SU-DHL-6 (cell line): ENCODE data around the gene SLC16A3.

Experiments
- H2AFZ ChIP-seq: fragments of 200-600 bp; sonication (generic); 2 replicates; pipeline ENCODE4 v1.6.1; 2014; ENCODE audit warnings: low read depth, mild to moderate bottlenecking, moderate library complexity, mixed read lengths, antibody characterized with exemption, low read length; ENCODE audit not compliant: severe bottlenecking
- H3F3A ChIP-seq: fragments of 200-600 bp; shearing (Covaris generic); 2 replicates; pipeline ENCODE4 v1.6.0; 2016; ENCODE audit warnings: antibody characterized with exemption, mild to moderate bottlenecking; ENCODE audit not compliant: insufficient read depth
- H3K27ac ChIP-seq: fragments of 200-600 bp; sonication (generic); 2 replicates; pipeline ENCODE4 v1.5.1; 2016; ENCODE audit warnings: low read depth, mild to moderate bottlenecking, low read length, moderate library complexity, mixed read lengths
- H3K27me3 ChIP-seq: fragments of 200-600 bp; sonication (generic), shearing (Covaris generic); 2 replicates; pipeline ENCODE4 v1.6.0; 2014; ENCODE audit warnings: mild to moderate bottlenecking, low read length
- H3K36me3 ChIP-seq: fragments of 200-600 bp; sonication (generic); 2 replicates; pipeline ENCODE4 v1.6.1; 2014; ENCODE audit warnings: mild to moderate bottlenecking, low read length, mixed read lengths
- H3K4me2 ChIP-seq: fragments of 300-600, 200-600 bp; shearing (Covaris generic), sonication (generic); 2 replicates; pipeline ENCODE4 v1.6.0; 2014; ENCODE audit warnings: low read length, low read depth, mild to moderate bottlenecking; ENCODE audit not compliant: poor library complexity, severe bottlenecking
- H3K4me3 ChIP-seq: fragments of 200-600 bp; sonication (generic); 2 replicates; pipeline ENCODE4 v1.5.1; 2014; ENCODE audit warnings: antibody characterized with exemption, low read length, mild to moderate bottlenecking, mixed read lengths; ENCODE audit not compliant: insufficient read depth, poor library complexity, severe bottlenecking
- H3K79me2 ChIP-seq: fragments of 200-600 bp; sonication (generic); 2 replicates; pipeline ENCODE4 v1.6.1; 2014; ENCODE audit warnings: mild to moderate bottlenecking, low read length, moderate library complexity; ENCODE audit not compliant: insufficient read depth
- H3K9ac ChIP-seq: fragments of 200-600 bp; sonication (generic); 2 replicates; pipeline ENCODE4 v1.7.0; 2014; ENCODE audit warnings: mild to moderate bottlenecking, low read length
- H3K9me2 ChIP-seq: fragments of 200-600 bp; sonication (generic); replicated peaks from 2 replicates; pipeline ENCODE4 v1.6.1; 2014; ENCODE audit warnings: low read length; ENCODE audit not compliant: insufficient read depth
- H3K9me3 ChIP-seq: fragments of 200-600 bp; sonication (generic); 2 replicates; pipeline ENCODE4 v1.6.1; 2014; ENCODE audit warnings: low read length, mixed read lengths; ENCODE audit not compliant: insufficient read depth
- H4K20me1 ChIP-seq: fragments of 200-600 bp; sonication (generic); 2 replicates; pipeline ENCODE4 v1.6.1; 2014; ENCODE audit warnings: low read depth, mild to moderate bottlenecking, antibody characterized with exemption, low read length, moderate library complexity, mixed read lengths
- CTCF ChIP-seq: fragments of 200-600 bp; sonication (generic); IDR thresholded peaks from one replicate; pipeline ENCODE4 v1.5.1; 2017; ENCODE audit warnings: antibody characterized with exemption, mild to moderate bottlenecking, low read length, moderate library complexity; ENCODE audit not compliant: insufficient read depth, poor library complexity, severe bottlenecking
- EZH2phosphoT487 ChIP-seq: fragments of 200-600 bp; sonication (generic), shearing (Covaris generic); conservative IDR thresholded peaks from 2 replicates; pipeline ENCODE4 v1.6.1; 2018; ENCODE audit warnings: mild to moderate bottlenecking, antibody characterized with exemption, low read length, moderate library complexity, mixed read lengths

SLC16A3 gene

GRCh38 chr17:82255402-82255972, 26.6 kb downstream of the SLC16A3 start:
- H3F3A ChIP-seq = no peaks in the 10 kb centered on the region
- TF ChIP-seq CTCF = no peak
- no peak for TF ChIP-seq EZH2phosphoT487
- H3K4me2 ChIP-seq = no peak overlapping the region
- no peak overlapping the region for H3K27ac ChIP-seq
- no peaks in the 10 kb centered on the region; the same call in 1 of the 2 replicates for H4K20me1 ChIP-seq
- H3K79me2 ChIP-seq = peaks cover 12% of the 10 kb centered on the region; the same call in 1 of the 2 replicates
- H3K36me3 ChIP-seq = peaks cover 22% of the 10 kb centered on the region
- no peak overlapping the region for H3K9ac ChIP-seq
- no peaks in the 10 kb centered on the region for H3K9me3 ChIP-seq
- H3K4me3 ChIP-seq = no peak overlapping the region
- H3K27me3 ChIP-seq = no peaks in the 10 kb centered on the region
- no peak overlapping the region for H2AFZ ChIP-seq
- H3K9me2 ChIP-seq = no peaks in the 10 kb centered on the region

- H3K4me2 ChIP-seq = no peak overlapping the region
- H3F3A ChIP-seq = no peaks in the 10 kb centered on the region
- TF ChIP-seq EZH2phosphoT487 (no peak), CTCF (no peak)
- H3K9me2 ChIP-seq = no peaks in the 10 kb centered on the region
- no peak overlapping the region for H3K27ac ChIP-seq
- peaks cover 17% of the 10 kb centered on the region; the same call in 1 of the 2 replicates for H3K79me2 ChIP-seq
- no peaks in the 10 kb centered on the region for H3K9me3 ChIP-seq
- no peaks in the 10 kb centered on the region for H3K27me3 ChIP-seq
- no peak overlapping the region for H2AFZ ChIP-seq
- H3K9ac ChIP-seq = no peak overlapping the region
- H4K20me1 ChIP-seq = no peaks in the 10 kb centered on the region; the same call in 1 of the 2 replicates
- peaks cover 29% of the 10 kb centered on the region for H3K36me3 ChIP-seq
- H3K4me3 ChIP-seq = no peak overlapping the region
Observed at GRCh38 chr17:82256242-82256885, 27.5 kb downstream of the SLC16A3 start.

GRCh38 chr17:82257473-82257872, 28.6 kb downstream of the SLC16A3 start:
- Histone ChIP-seq H3K27me3 (no peaks in the 10 kb centered on the region), H3F3A (no peaks in the 10 kb centered on the region), H3K27ac (no peak overlapping the region), H3K9me3 (no peaks in the 10 kb centered on the region), H3K36me3 (peaks cover 35% of the 10 kb centered on the region), H3K9me2 (no peaks in the 10 kb centered on the region), H3K9ac (no peak overlapping the region), H3K4me2 (no peak overlapping the region), H2AFZ (no peak overlapping the region), H4K20me1 (no peaks in the 10 kb centered on the region; the same call in 1 of the 2 replicates), H3K4me3 (no peak overlapping the region), H3K79me2 (peaks cover 22% of the 10 kb centered on the region; the same call in 1 of the 2 replicates)
- no peak for TF ChIP-seq EZH2phosphoT487
- TF ChIP-seq CTCF = no peak
